SW 1271 (cell line): ENCODE data around the gene ADTRP.

Experiments
- DNase-seq, 2 experiments: peaks; one replicate each; lab custom pipeline; 2025; lab: John Stamatoyannopoulos, UW

The ADTRP gene, protein sequence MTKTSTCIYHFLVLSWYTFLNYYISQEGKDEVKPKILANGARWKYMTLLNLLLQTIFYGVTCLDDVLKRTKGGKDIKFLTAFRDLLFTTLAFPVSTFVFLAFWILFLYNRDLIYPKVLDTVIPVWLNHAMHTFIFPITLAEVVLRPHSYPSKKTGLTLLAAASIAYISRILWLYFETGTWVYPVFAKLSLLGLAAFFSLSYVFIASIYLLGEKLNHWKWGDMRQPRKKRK

DNA sequence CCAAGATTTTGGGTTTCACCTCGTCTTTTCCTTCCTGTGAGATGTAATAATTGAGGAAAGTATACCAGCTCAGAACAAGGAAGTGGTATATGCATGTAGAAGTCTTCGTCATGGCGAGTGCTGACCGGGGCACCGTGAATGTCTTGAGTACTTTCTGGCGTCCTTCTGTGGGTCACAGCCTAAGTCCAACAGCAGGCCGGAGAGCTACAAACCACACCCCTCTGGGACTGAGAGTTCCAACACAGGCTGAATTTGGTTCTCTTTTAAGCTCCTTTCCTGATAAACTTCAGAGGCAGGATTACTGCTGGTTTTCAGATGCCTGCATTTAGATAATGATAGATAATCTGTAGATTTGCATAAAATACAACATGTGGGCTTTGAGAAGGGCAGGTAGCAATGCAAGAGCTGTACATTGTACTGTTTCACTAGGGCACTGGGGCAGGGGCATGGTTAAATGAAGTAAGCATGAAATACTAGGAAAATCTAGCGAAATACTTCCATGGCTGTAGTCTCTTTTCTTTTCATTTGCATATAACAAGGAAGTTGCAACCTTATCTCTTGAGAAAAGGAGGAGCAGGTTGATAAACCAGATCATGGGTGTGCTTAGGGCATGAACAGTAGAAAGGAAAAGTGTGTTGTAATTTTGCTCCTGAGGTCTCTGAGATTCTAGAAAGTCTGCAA is at the start of gene ADTRP:
ADTRP (minus strand) TSS at position 156 of the 681 bp plus-strand sequence; CDS start at position 112, 44 bp downstream.
- DNase-seq = no peak

- DNase-seq = no peak
Measured at GRCh38 chr6:11826779-11827178, 48.2 kb upstream of the ADTRP start.

DNA sequence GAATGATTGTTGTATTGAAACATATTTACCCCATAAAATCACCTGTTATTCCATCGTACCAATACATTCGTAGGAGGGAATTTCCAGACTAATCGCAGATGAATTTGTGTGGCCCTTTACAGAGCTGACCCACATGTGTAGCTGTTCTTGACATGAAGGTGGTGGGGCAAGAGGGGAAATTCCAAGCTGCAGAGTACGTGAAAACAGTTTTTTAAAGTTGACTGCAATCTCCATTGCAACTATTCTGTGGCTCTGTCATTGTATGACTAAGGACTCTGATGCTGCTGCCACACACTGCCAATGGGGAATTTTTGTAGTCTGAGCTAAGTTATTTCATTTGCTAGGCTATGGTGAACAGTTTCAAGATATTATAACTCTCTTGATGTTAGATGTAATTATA is 46.4 kb upstream of the ADTRP start:
- no peak for DNase-seq

DNA sequence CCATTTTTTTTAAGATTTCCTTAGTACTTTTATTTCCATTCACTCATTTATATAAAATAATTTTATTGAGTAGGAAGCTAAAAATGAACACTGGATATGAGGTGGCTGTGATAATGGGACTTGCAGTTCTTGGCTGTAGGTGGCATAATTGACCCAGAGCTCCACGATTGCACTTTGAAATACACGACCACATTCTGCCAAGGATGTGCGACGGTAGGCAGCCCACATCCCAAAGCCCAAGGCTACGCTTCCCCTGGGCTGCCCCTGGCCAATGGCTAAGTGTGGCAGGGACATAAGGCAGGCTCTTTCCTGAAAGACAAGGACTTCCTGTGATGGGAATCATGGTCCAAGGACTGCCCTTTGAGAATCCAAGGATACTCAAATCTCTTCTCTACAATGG is 43.7 kb upstream of the ADTRP start:
- DNase-seq = no peak

- DNase-seq = no peak
Measured at GRCh38 chr6:11821781-11822180, 43.2 kb upstream of the ADTRP start.

DNA sequence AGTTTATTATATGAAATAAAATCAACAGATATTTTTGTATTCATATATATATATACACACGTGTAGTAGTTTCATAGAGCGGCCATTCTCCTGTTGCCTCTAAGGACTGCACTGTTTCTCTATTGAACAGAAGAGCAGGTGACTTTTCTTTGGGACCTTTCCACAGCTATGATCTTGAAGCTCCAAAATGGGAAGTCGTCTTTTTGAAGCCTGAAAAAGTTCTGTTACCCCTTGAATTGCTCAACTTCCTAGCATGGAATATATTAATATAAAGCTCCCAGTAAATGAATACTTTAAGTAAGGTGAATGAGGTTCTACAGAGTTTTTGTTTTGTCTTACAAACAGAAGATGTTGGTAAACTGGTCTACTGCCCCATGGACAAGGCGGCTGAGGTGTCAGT is 42.2 kb upstream of the ADTRP start:
- DNase-seq = no peak

- DNase-seq = no peak
Measured at GRCh38 chr6:11819486-11819885, 40.9 kb upstream of the ADTRP start.

DNA sequence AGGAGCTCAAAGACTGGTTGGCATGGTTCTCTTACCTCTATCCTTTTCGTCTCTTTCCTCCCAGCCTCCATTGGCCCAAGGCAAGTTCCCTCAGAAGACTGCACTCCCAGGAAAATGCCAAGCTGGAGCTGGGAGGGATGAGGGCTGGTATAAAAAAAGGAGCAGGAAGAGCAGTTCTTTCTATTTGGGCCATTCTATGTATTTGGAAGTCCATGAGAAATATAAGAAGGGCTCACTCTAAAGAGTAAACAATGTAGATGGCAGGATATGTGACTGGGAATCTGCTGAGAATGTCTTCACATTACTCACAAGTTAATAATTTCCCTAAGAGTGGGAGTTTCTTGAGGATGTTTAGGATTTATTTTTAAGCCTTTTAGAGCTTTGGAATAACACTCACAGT is 36.6 kb upstream of the ADTRP start:
- no peak for DNase-seq

DNA sequence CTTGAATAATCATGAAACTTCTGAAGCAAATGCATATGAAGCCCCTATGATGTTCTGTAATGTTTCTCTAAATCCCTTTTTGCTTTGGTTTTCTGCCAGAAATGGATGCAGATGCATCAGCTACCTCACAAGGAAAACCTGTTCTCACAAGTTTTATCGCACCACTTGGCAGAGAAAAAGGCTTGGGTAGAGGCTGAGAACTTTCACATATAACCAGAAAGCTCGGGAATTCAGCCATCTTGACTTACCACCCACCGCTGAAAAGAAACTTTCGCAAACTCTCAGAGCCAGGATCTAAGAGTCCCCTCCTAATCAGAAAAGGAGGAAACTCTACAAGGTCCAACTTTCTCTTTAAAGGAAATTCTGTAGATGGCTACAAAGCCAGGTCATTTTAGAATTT is 36.2 kb upstream of the ADTRP start:
- no peak for DNase-seq

- DNase-seq = no peak
Measured at GRCh38 chr6:11814106-11814505, 35.5 kb upstream of the ADTRP start.

DNA sequence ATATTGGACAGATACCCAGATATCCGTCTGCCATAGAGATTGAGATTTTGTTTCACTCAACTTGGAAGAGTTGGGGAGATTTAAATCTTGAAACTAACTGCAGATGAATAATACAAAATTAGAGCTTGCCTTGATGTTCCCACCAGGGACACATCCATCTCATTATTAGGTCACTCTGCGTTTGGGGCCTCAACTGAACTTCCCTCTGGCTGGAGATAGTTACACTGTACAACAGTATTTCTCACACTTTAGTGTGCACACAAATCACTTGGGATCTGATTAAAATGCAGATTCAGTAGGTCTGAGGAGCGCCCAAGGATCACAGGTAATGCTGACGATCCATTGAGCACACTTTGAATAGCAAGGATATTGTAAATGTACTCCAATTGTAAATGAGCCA is 35.0 kb upstream of the ADTRP start:
- DNase-seq = no peak

- no peak for DNase-seq
Measured at GRCh38 chr6:11812951-11813350, 34.3 kb upstream of the ADTRP start.

GRCh38 chr6:11812439-11812838 is 33.8 kb upstream of the ADTRP start:
- no peak for DNase-seq

GRCh38 chr6:11811644-11812264 is 33.2 kb upstream of the ADTRP start:
- no peak for DNase-seq

GRCh38 chr6:11810854-11811643 is 32.4 kb upstream of the ADTRP start:
- no peak for DNase-seq

- no peak for DNase-seq
Measured at GRCh38 chr6:11810039-11810541, 31.5 kb upstream of the ADTRP start.

GRCh38 chr6:11808054-11808453 is 29.5 kb upstream of the ADTRP start:
- DNase-seq = no peak

GRCh38 chr6:11806561-11807317 is 28.1 kb upstream of the ADTRP start:
- DNase-seq = no peak

DNA sequence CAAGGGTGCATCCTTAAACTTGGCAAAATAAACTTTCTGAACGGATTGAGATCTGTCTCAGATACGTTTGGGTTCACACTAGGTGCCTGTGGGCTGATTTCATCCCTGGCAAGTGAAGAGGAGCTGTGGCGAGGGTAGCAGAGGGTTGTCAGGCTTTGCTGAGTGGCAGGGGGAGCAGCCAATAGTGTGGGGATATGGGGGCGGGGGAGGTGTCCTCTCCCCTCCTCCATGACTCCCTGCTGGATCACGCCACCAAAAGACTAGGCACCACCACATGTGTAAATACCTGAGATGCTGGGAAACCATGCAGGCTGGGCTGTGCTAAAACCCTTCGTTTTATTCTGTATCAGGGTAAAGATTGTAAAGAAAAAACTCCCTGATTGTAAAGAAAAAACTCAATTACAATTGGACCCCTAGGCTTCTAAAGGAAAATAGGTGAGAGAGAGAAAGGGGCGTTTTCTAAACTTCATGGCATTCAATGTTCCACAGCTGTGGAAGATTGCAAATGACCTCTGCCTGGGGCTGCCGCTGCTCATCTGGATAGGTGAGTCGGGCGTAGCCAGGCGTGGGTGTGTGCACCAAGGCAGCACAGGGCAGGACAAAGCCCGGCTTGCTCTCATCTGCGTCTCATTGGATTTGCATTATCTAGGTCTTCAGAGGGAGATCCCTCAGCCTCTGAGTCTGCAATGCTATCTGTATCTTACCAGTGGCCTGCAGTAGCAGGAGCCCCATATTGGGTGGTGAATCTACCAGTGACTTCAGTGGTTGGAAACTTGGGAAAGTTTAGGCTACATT is 26.9 kb upstream of the ADTRP start:
- DNase-seq = no peak

DNA sequence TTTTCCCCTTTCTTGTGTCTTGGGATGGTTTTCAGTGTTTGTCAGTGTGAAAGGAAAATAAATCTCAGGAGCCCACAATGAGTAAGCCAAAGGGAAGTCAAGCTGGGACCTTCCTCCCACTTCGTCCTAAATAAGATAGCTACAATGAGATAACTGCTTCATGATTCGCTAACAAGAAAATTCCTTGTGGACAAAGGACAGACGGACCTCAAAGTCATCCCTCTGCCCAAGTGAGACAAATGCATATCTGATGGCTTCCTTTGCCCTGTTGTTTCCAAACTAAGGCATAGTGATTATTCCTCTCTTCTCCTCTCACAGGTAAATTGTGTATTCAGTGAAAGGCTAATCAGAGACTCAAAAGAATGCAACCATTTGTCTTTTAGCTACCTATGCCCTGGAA is 26.1 kb upstream of the ADTRP start:
- DNase-seq = no peak

GRCh38 chr6:11804135-11804534 is 25.5 kb upstream of the ADTRP start:
- no peak for DNase-seq
